Panc1 (cell line): ENCODE data around the gene SURF4. TPM values are rescaled to one million over a fixed set of nuclear protein-coding genes. Genes with fewer than 3 reads are reported as not detected.
"Not testable (repeated sequence)": the region's sequence is repeated elsewhere in the genome, so short reads cannot be mapped to it uniquely, and the experiment has no call there.

Experiments used
- ATAC-seq: fragments of 200-7000 bp; cut with Tn5 transposase; 2 replicates; pipeline ENCODE4 v1.9.1; 2020; ENCODE audit warnings: mild to moderate bottlenecking, moderate library complexity
- BruUV-seq: library from RNA; stranded (reverse); fragments of 400-500 nt; replicated peaks from 2 replicates; lab custom pipeline; 2021; lab: Mats Ljungman, UMichigan
- CTCF ChIA-PET: fragments of 300-600 bp; sonication (Branson Sonifier 250); formaldehyde crosslinking; loops from one replicate; lab custom pipeline; 2022; ENCODE audit warnings: antibody characterized with exemption; lab: Charles Lee
- POLR2A ChIA-PET: fragments of 300-600 bp; sonication (Branson Sonifier 250); formaldehyde crosslinking; loops from one replicate; lab custom pipeline; 2022; ENCODE audit warnings: antibody characterized with exemption; lab: Charles Lee
- DNase-seq: peaks from one replicate; pipeline ENCODE4 v3.0.0-alpha.2; 2010; ENCODE audit warnings: low read depth, low spot score
- H3K27ac ChIP-seq: 2 replicates; pipeline ENCODE4 v1.5.1; 2011; ENCODE audit warnings: mild to moderate bottlenecking, low read length, inconsistent platforms
- H3K27me3 ChIP-seq: fragments of 200-500 bp; sonication (Bioruptor generic); 2 replicates; pipeline ENCODE4 v1.6.0; 2014; ENCODE audit warnings: low read length, inconsistent platforms; ENCODE audit not compliant: control insufficient read depth, insufficient read depth
- H3K36me3 ChIP-seq: fragments of 200-500 bp; sonication (Bioruptor generic); 2 replicates; pipeline ENCODE4 v1.5.1; 2014; ENCODE audit warnings: inconsistent platforms, mild to moderate bottlenecking, low read length, moderate library complexity; ENCODE audit not compliant: control insufficient read depth, insufficient read depth
- H3K4me1 ChIP-seq: 2 replicates; pipeline ENCODE4 v1.5.1; 2011; ENCODE audit warnings: inconsistent platforms, mild to moderate bottlenecking, low read length, moderate library complexity; ENCODE audit not compliant: control insufficient read depth, insufficient read depth
- H3K4me3 ChIP-seq, 2 experiments: 2 replicates each; pipeline ENCODE4 v1.5.1; 2011 to 2012; ENCODE audit warnings: low read depth in 2 of 2, low read length in 2 of 2, mild to moderate bottlenecking in 2 of 2, inconsistent platforms in 1 of 2, moderate library complexity in 1 of 2
- H3K9me3 ChIP-seq: fragments of 200-500 bp; sonication (Bioruptor generic); 2 replicates; pipeline ENCODE4 v1.5.1; 2014; ENCODE audit warnings: low read depth, mild to moderate bottlenecking, inconsistent platforms, low read length, moderate library complexity; ENCODE audit not compliant: control insufficient read depth, insufficient read depth
- CTCF ChIP-seq: fragments of 450-650 bp; IDR thresholded peaks from 2 replicates; pipeline ENCODE4 v1.5.1; 2017; ENCODE audit warnings: mild to moderate bottlenecking
- POLR2AphosphoS5 ChIP-seq: IDR thresholded peaks from 2 replicates; pipeline ENCODE4 v1.6.1; 2012; ENCODE audit warnings: mild to moderate bottlenecking, low read depth, low read length, moderate library complexity
- SIN3A ChIP-seq: IDR thresholded peaks from 2 replicates; pipeline ENCODE4 v1.6.1; 2012; ENCODE audit warnings: low read depth, mild to moderate bottlenecking, low read length, moderate library complexity, borderline replicate concordance; ENCODE audit not compliant: insufficient read depth
- TCF7L2 ChIP-seq: IDR thresholded peaks from 2 replicates; pipeline ENCODE4 v1.6.1; 2011; ENCODE audit warnings: mild to moderate bottlenecking, low read depth, low read length, inconsistent platforms
- in situ Hi-C: cut with HindIII; loops from 2 replicates; pipeline ENCODE4 v1.10.0; 2016; ENCODE audit warnings: low sequenced_read_pairs, low pct_unique_long_range_greater_than_20kb
- intact Hi-C: fragments of 100-400 bp; cut with micrococcal nuclease; formaldehyde crosslinking; loops from one replicate; pipeline ENCODE4 v1.10.0; 2022; ENCODE audit not compliant: unreplicated experiment
- total RNA-seq: library from RNA; stranded (reverse); gene quantifications from one replicate; pipeline ENCODE4 v1.2.1, GENCODE V29; 2021; ENCODE audit not compliant: unreplicated experiment
- TF ChIP-seq, protein P1 (sequence below), 2 experiments: IDR thresholded peaks; 2 replicates each; pipeline ENCODE4 v1.6.1; 2011 to 2012; ENCODE audit warnings: low read depth in 2 of 2, control low read depth in 1 of 2, low read length in 1 of 2, mild to moderate bottlenecking in 1 of 2, moderate library complexity in 1 of 2; ENCODE audit not compliant: insufficient read depth in 1 of 2

The SURF4 gene
- total RNA-seq, 1 experiment from 2014 or later, result 149 TPM

DNA sequence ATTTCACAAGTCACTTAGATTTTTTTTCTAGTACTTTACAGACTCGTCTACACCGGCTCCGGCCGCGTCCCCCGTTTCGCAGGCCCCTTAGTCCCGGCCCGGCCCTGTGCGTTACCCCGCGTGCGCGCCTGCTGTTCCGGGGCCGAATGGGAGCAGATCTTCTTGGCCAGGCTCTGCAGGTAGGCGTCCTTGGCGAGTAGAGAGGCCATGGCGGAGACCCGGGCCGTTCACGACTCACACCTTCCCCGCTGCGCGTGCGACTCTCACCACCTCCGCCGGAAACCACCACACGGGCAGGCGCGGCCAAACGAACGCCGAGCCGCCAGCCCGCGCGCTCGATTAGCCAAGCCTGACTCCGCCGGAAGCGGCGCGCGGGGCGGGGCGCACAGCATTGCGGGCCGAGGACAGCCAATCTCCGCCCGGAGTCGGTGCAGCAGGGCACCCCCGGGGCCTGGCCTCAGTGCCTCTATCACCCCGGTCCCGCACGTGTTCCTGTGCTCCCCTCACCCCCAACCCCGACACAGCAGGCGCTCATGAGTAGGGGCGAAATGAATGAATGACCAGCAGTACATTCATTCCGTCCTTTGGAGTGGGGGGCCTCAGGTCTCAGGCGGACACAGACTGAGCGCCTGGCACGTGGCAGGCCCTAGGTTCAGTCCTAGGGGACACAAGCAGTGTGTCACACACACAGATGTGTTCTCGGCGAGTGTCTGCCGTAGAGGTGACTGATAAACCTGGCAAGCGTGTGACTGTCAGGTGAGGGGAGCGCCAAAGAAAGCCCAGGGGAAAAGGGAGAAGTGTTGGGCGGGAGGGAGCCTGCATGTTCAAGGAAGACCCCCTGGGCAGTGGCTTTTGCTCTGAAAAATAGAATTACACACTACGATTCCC, 39.7 kb downstream of the SURF4 start, which contains the start of gene SURF6:
Gene SURF6, minus strand, starts transcription at position 265 of the 888 bp plus-strand sequence. Its CDS starts 56 bp downstream, at position 209.
- peak; percentile 97 for ATAC-seq
- CTCF ChIA-PET, result no interaction called here
- Histone ChIP-seq H3K4me1 (peaks cover 6% of the 10 kb centered on the region), H3K27me3 (no peaks in the 10 kb centered on the region), H3K9me3 (no peaks in the 10 kb centered on the region), H3K36me3 (peaks cover 8% of the 10 kb centered on the region), H3K27ac (peak within 1 kb of the TSS; percentile 88), H3K4me3 (peak within 1 kb of the TSS; percentile 75 to 90)
- DNase-seq, result no peak
- TF ChIP-seq CTCF (no peak), SIN3A (peak; percentile 62; the same call in 1 of the 2 replicates), POLR2AphosphoS5 (peak; percentile 89), TCF7L2 (0 out of 2 replicates have a peak, but pooled peaks have one; percentile 24)
- TF ChIP-seq, protein P1, sequence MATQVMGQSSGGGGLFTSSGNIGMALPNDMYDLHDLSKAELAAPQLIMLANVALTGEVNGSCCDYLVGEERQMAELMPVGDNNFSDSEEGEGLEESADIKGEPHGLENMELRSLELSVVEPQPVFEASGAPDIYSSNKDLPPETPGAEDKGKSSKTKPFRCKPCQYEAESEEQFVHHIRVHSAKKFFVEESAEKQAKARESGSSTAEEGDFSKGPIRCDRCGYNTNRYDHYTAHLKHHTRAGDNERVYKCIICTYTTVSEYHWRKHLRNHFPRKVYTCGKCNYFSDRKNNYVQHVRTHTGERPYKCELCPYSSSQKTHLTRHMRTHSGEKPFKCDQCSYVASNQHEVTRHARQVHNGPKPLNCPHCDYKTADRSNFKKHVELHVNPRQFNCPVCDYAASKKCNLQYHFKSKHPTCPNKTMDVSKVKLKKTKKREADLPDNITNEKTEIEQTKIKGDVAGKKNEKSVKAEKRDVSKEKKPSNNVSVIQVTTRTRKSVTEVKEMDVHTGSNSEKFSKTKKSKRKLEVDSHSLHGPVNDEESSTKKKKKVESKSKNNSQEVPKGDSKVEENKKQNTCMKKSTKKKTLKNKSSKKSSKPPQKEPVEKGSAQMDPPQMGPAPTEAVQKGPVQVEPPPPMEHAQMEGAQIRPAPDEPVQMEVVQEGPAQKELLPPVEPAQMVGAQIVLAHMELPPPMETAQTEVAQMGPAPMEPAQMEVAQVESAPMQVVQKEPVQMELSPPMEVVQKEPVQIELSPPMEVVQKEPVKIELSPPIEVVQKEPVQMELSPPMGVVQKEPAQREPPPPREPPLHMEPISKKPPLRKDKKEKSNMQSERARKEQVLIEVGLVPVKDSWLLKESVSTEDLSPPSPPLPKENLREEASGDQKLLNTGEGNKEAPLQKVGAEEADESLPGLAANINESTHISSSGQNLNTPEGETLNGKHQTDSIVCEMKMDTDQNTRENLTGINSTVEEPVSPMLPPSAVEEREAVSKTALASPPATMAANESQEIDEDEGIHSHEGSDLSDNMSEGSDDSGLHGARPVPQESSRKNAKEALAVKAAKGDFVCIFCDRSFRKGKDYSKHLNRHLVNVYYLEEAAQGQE (IDR thresholded peaks at IDR 0.05; ENCODE audit: insufficient read depth in 1 of 2, low read depth in 2 of 2, low read length in 1 of 2), result peak in 1 of 2 experiments; percentile 52; a peak in 1 of 4 replicates
- POLR2A ChIA-PET, result no interaction called here
- BruUV-seq, result no TSS peak
- in situ Hi-C loops, result no loop called here
- intact Hi-C loops, result no loop called here

GRCh38 chr9:133334888-133335287, 41.0 kb downstream of the SURF4 start:
- H3K36me3 ChIP-seq, CTCF ChIA-PET: not testable (repeated sequence)

GRCh38 chr9:133334161-133334560, 41.7 kb downstream of the SURF4 start:
- ChIA-PET CTCF (no interaction called here), POLR2A (no interaction called here)
- TF ChIP-seq SIN3A (no peak), CTCF (no peak), POLR2AphosphoS5 (no peak), TCF7L2 (no peak)
- TF ChIP-seq, protein P1 (IDR thresholded peaks at IDR 0.05; ENCODE audit: insufficient read depth in 1 of 2, low read depth in 2 of 2, low read length in 1 of 2), result no peak
- Histone ChIP-seq H3K36me3 (peaks cover 8% of the 10 kb centered on the region), H3K27ac (no peak overlapping the region; the same call in 1 of the 2 replicates), H3K27me3 (no peaks in the 10 kb centered on the region), H3K4me3 (no peak overlapping the region), H3K4me1 (peaks cover 6% of the 10 kb centered on the region), H3K9me3 (no peaks in the 10 kb centered on the region)
- intact Hi-C loops, result no loop called here
- BruUV-seq, result no TSS peak
- in situ Hi-C loops, result no loop called here
- DNase-seq (no peak), ATAC-seq (no peak)

More at GRCh38 chr9:133334888-133335287, 41.0 kb downstream of the SURF4 start:
- H3K27me3 ChIP-seq, H3K4me1 ChIP-seq, ATAC-seq, H3K9me3 ChIP-seq, in situ Hi-C loops, BruUV-seq, DNase-seq, intact Hi-C loops: not testable (repeated sequence)
- H3K27ac ChIP-seq, result peak overlapping the region; percentile 88
- peak overlapping the region; percentile 75 to 90 for H3K4me3 ChIP-seq
- POLR2A ChIA-PET, result interaction anchor here (0.6 kb wide), 1 partner anchor 311 kb away, joined by 4 read pairs; no protein-coding TSS in a partner anchor
